Urinary bladder (tissue), 4 donors: ENCODE measurements around the gene HSPA12B. TPM values are rescaled to one million over a fixed set of nuclear protein-coding genes. Genes with fewer than 3 reads are reported as not detected.
"Not testable (repeated sequence)": the region's sequence is repeated elsewhere in the genome, so short reads cannot be mapped to it uniquely, and the experiment has no call there.

ENCODE experiments used
- DNase-seq: peaks from one replicate; pipeline ENCODE4 v3.0.0-alpha.2; 2015; ENCODE audit errors: extremely low spot score
- H3K27ac ChIP-seq: one replicate; pipeline ENCODE4 v1.5.1; 2013; ENCODE audit warnings: low read depth, mild to moderate bottlenecking, moderate library complexity
- H3K36me3 ChIP-seq: one replicate; pipeline ENCODE4 v1.6.1; 2013; ENCODE audit warnings: mild to moderate bottlenecking, moderate library complexity; ENCODE audit not compliant: insufficient read depth
- H3K4me1 ChIP-seq: one replicate; pipeline ENCODE4 v1.6.1; 2013; ENCODE audit warnings: mild to moderate bottlenecking, moderate library complexity; ENCODE audit not compliant: insufficient read depth
- H3K4me3 ChIP-seq: one replicate; pipeline ENCODE4 v1.5.1; 2013; ENCODE audit warnings: low read depth, low read length
- WGBS: extraction: QIAGEN DNeasy Blood & Tissue Kit; methylation state at CpG from one replicate; pipeline ENCODE4 v1.1.7; 2013; 5-methylcytosine and 5-hydroxymethylcytosine counted together
- polyA plus RNA-seq: library from polyadenylated mRNA; stranded (reverse); fragments of 200-250 nt; gene quantifications from one replicate; pipeline ENCODE4 v1.2.3, GENCODE V29; 2013
- total RNA-seq: library from RNA; depleted of rRNA; stranded (reverse); fragments of >200 nt; gene quantifications from one replicate; pipeline ENCODE4 v1.2.3, GENCODE V29; 2014
- donor health status: healthy with polysubstance abuse.
- donor health status: healthy.

HSPA12B gene
- total and polyA plus RNA-seq, 2 donors: 10.7 to 11.8 TPM

- not testable (repeated sequence) for H3K4me3 ChIP-seq, H3K4me1 ChIP-seq, H3K36me3 ChIP-seq, DNase-seq, H3K27ac ChIP-seq
- WGBS: 90% methylated on average over 1 of the region's 3 CpGs
Measured at GRCh38 chr20:3794168-3794567, 61.7 kb downstream of the HSPA12B start.

GRCh38 chr20:3794701-3795420 lies 62.4 kb downstream of the HSPA12B start:
- Histone ChIP-seq H3K27ac (no peak overlapping the region), H3K4me3 (peak overlapping the region; percentile 78), H3K4me1 (no peaks in the 10 kb centered on the region), H3K36me3 (no peaks in the 10 kb centered on the region)
- 81% methylated on average over 25 of the region's 25 CpGs for WGBS
- DNase-seq: no peak

GRCh38 chr20:3795511-3796468 lies 63.3 kb downstream of the HSPA12B start, which contains the start of gene CDC25B:
TSS of gene CDC25B (plus strand) at chr20:3796310. CDS start at chr20:3796532, 222 bp downstream.
- Histone ChIP-seq H3K27ac (peak within 1 kb of the TSS; percentile 98), H3K4me1 (no peaks in the 10 kb centered on the region), H3K36me3 (no peaks in the 10 kb centered on the region), H3K4me3 (peak within 1 kb of the TSS; percentile 78)
- WGBS: under 1% methylated on average over 66 of the region's 69 CpGs
- peak; percentile 86 for DNase-seq

GRCh38 chr20:3796477-3797225 lies 64.2 kb downstream of the HSPA12B start:
- 10% methylated on average over 33 of the region's 33 CpGs for WGBS
- DNase-seq: no peak

GRCh38 chr20:3797226-3797545 lies 64.7 kb downstream of the HSPA12B start:
- 71% methylated on average over 5 of the region's 5 CpGs for WGBS
- DNase-seq: no peak
- no peaks in the 10 kb centered on the region for H3K4me1 ChIP-seq
- H3K27ac ChIP-seq: peak overlapping the region; percentile 35
- H3K36me3 ChIP-seq: no peaks in the 10 kb centered on the region
- peak overlapping the region; percentile 78 for H3K4me3 ChIP-seq

More at GRCh38 chr20:3796477-3797225, 64.2 kb downstream of the HSPA12B start:
- no peak overlapping the region for H3K27ac ChIP-seq
- no peaks in the 10 kb centered on the region for H3K36me3 ChIP-seq
- peak overlapping the region; percentile 78 for H3K4me3 ChIP-seq
- H3K4me1 ChIP-seq: no peaks in the 10 kb centered on the region

- H3K27ac ChIP-seq: peak overlapping the region; percentile 35
- WGBS: 67% methylated on average over 19 of the region's 19 CpGs
- no peak for DNase-seq
- no peak overlapping the region for H3K4me3 ChIP-seq
- no peaks in the 10 kb centered on the region for H3K4me1 ChIP-seq
- H3K36me3 ChIP-seq: no peaks in the 10 kb centered on the region
Measured at GRCh38 chr20:3797592-3798372, 65.3 kb downstream of the HSPA12B start.

- H3K27ac ChIP-seq: no peak overlapping the region
- no peak overlapping the region for H3K4me3 ChIP-seq
Measured at GRCh38 chr20:3798373-3798768, 65.9 kb downstream of the HSPA12B start.

GRCh38 chr20:3798908-3799248 lies 66.4 kb downstream of the HSPA12B start:
- DNase-seq: no peak
- 93% methylated on average over 3 of the region's 3 CpGs for WGBS
- no peak overlapping the region for H3K4me3 ChIP-seq
- no peaks in the 10 kb centered on the region for H3K36me3 ChIP-seq
- H3K27ac ChIP-seq: no peak overlapping the region
- no peaks in the 10 kb centered on the region for H3K4me1 ChIP-seq

More at GRCh38 chr20:3798373-3798768, 65.9 kb downstream of the HSPA12B start:
- no peak for DNase-seq
- H3K36me3 ChIP-seq: no peaks in the 10 kb centered on the region
- 71% methylated on average over 5 of the region's 5 CpGs for WGBS
- H3K4me1 ChIP-seq: no peaks in the 10 kb centered on the region

GRCh38 chr20:3800256-3800877 lies 67.9 kb downstream of the HSPA12B start:
- Histone ChIP-seq H3K27ac (no peak overlapping the region), H3K4me3 (no peak overlapping the region), H3K4me1 (no peaks in the 10 kb centered on the region), H3K36me3 (no peaks in the 10 kb centered on the region)
- WGBS: 91% methylated on average over 18 of the region's 18 CpGs
- no peak for DNase-seq

GRCh38 chr20:3800878-3801260 lies 68.4 kb downstream of the HSPA12B start:
- Histone ChIP-seq H3K36me3 (no peaks in the 10 kb centered on the region), H3K4me3 (no peak overlapping the region), H3K27ac (no peak overlapping the region), H3K4me1 (no peaks in the 10 kb centered on the region)
- DNase-seq: no peak
- 88% methylated on average over 8 of the region's 8 CpGs for WGBS

- Histone ChIP-seq H3K27ac (no peak overlapping the region), H3K4me3 (no peak overlapping the region), H3K36me3 (no peaks in the 10 kb centered on the region), H3K4me1 (no peaks in the 10 kb centered on the region)
- 93% methylated on average over 4 of the region's 4 CpGs for WGBS
- DNase-seq: no peak
Measured at GRCh38 chr20:3801299-3801698, 68.8 kb downstream of the HSPA12B start.

- DNase-seq: no peak
- no peaks in the 10 kb centered on the region for H3K36me3 ChIP-seq
- H3K27ac ChIP-seq: no peak overlapping the region
- no peak overlapping the region for H3K4me3 ChIP-seq
- WGBS: 94% methylated on average over 13 of the region's 13 CpGs
- H3K4me1 ChIP-seq: no peaks in the 10 kb centered on the region
Measured at GRCh38 chr20:3801846-3802245, 69.4 kb downstream of the HSPA12B start.
